ENCODE results near the gene TSSC4. TPM values are rescaled to one million over a fixed set of nuclear protein-coding genes. Genes with fewer than 3 reads are reported as not detected.

TSSC4 gene
- total and polyA plus RNA-seq, 9 of the 15 experiments (the other 6 are each of a cell fraction or from before 2014, with no cell fraction given), result 0.41 to 54.2 (median 11.0) TPM

- no peak for TF ChIP-seq ZNF280A (IDR thresholded peaks at IDR 0.05; ENCODE audit: low read depth, partially characterized antibody)
- no peak for TF ChIP-seq ARID3A (IDR thresholded peaks at IDR 0.05; ENCODE audit: borderline replicate concordance, low read depth, low read length)
- peak; percentile 31; the same call in 1 of the 2 replicates for TF ChIP-seq CBX1 (IDR thresholded peaks at IDR 0.05; ENCODE audit: low read depth)
- no peak for TF ChIP-seq NR3C1 (CRISPR knock-in tag; IDR thresholded peaks at IDR 0.05)
- no peak for TF ChIP-seq SMARCB1 (IDR thresholded peaks at IDR 0.05; ENCODE audit: insufficient read length, low read depth)
- no peak for TF ChIP-seq BCOR (IDR thresholded peaks at IDR 0.05)
- no peak for TF ChIP-seq HOXB6 (CRISPR knock-in tag; IDR thresholded peaks at IDR 0.05; ENCODE audit: borderline replicate concordance)
- TF ChIP-seq POLR3G (IDR thresholded peaks at IDR 0.05; ENCODE audit: extremely low read depth, insufficient read length, insufficient replicate concordance), result no peak
- no peak for TF ChIP-seq NR0B1 (IDR thresholded peaks at IDR 0.05; ENCODE audit: partially characterized antibody)
- TF ChIP-seq CBX2 (IDR thresholded peaks at IDR 0.05; ENCODE audit: insufficient read depth, low read length, poor library complexity, severe bottlenecking), result no peak
- TF ChIP-seq DEAF1 (CRISPR knock-in tag; IDR thresholded peaks at IDR 0.05), result peak; percentile 39; the same call in 1 of the 2 replicates
- no peak for TF ChIP-seq MYBL2 (IDR thresholded peaks at IDR 0.05; ENCODE audit: low read depth)
- no peak for TF ChIP-seq MYBL2 (CRISPR knock-in tag; IDR thresholded peaks at IDR 0.05; ENCODE audit: borderline replicate concordance)
- TF ChIP-seq BDP1 (IDR thresholded peaks at IDR 0.05; ENCODE audit: insufficient read depth, insufficient read length), result no peak
- TF ChIP-seq CBFB (CRISPR knock-in tag; IDR thresholded peaks at IDR 0.05), result no peak; the same call in none of the 2 replicates
- peak; percentile 38 to 84; a peak in 1 of 4 replicates for TF ChIP-seq SRF (CRISPR knock-in tag; IDR thresholded peaks at IDR 0.05)
- no peak for TF ChIP-seq NELFE (IDR thresholded peaks at IDR 0.05; ENCODE audit: insufficient read depth, insufficient read length)
- no peak for TF ChIP-seq PYGO2 (tag; IDR thresholded peaks at IDR 0.05)
- no peak; the same call in 1 of the 2 replicates for TF ChIP-seq HMGXB4 (CRISPR knock-in tag; IDR thresholded peaks at IDR 0.05)
- TF ChIP-seq KHSRP (IDR thresholded peaks at IDR 0.05), result no peak
Observed at GRCh38 chr11:2400069-2400761, at the start of gene TSSC4 (continued).

Data from K562 (cell line).